ENCODE results near the gene SRPK2.
"Not testable (repeated sequence)": the region's sequence is repeated elsewhere in the genome, so short reads cannot be mapped to it uniquely, and the experiment has no call there.

Gene SRPK2

GRCh38 chr7:105305633-105306032 lies 83.1 kb downstream of the SRPK2 start:
- Histone ChIP-seq H3K4me2 (ENCODE audit: low read length) (no peak overlapping the region), H3K9me3 (ENCODE audit: control insufficient read depth, low read length) (no peaks in the 10 kb centered on the region), H3K9ac (no peak overlapping the region), H3K27ac (no peak overlapping the region), H3K36me3 (ENCODE audit: control insufficient read depth, insufficient read depth, low read length) (no peaks in the 10 kb centered on the region), H3K4me1 (peaks cover 14% of the 10 kb centered on the region), H2AFZ (no peak overlapping the region), H3K79me2 (peaks cover 8% of the 10 kb centered on the region), H3K4me3 (ENCODE audit: low read depth, low read length) (no peak overlapping the region), H3K27me3 (ENCODE audit: control insufficient read depth, insufficient read depth, low read length) (no peaks in the 10 kb centered on the region)
- no peak for TF ChIP-seq CTCF (IDR thresholded peaks at IDR 0.05)

DNA sequence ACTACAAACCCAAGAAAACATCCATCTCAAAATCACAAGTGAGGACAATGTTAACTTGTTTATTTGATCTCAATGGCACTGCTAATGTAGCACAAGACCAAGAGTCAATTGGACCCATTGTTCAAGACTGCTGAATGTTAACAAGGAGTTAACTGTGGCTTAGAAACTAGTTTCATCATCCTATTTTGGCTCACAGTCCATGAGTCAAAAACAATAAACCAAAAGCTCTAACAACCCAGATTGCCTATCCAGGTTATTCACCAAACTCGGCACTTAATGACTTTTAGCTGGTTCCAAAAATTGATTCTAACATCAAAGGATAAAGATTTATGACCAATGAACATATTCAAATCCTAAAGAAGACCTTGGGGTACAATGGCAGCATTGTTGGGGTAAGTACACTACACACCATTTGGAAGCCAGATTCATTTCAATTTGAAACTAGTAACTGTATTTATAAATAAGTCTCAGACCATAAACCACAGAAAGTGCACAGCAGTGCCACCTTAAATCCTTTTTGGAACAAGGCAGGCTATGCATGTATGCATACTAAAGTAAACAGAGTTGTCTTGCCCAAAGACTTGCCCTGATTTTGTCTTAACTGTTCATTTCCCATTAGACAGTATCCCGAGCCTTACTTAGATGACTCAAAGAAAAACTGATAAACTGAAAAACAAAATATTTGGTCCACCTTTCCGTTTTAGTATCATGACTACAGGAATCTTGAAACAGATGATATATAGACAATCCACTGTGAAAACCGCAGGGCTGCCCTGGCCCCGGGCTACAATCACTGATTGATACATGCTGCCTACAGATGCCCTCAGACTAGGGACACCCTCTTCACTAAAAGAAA lies 84.5 kb downstream of the SRPK2 start:
- Histone ChIP-seq H3K27ac (no peak overlapping the region), H3K27me3 (ENCODE audit: control insufficient read depth, insufficient read depth, low read length) (no peaks in the 10 kb centered on the region), H3K36me3 (ENCODE audit: control insufficient read depth, insufficient read depth, low read length) (no peaks in the 10 kb centered on the region), H3K4me3 (ENCODE audit: low read depth, low read length) (no peak overlapping the region), H3K4me1 (peaks cover 9% of the 10 kb centered on the region), H2AFZ (no peak overlapping the region), H3K9me3 (ENCODE audit: control insufficient read depth, low read length) (no peaks in the 10 kb centered on the region), H3K79me2 (peaks cover 8% of the 10 kb centered on the region), H3K9ac (no peak overlapping the region), H3K4me2 (ENCODE audit: low read length) (no peak overlapping the region)
- TF ChIP-seq CTCF (IDR thresholded peaks at IDR 0.05): no peak

- not testable (repeated sequence) for H3K9me3 ChIP-seq (ENCODE audit: control insufficient read depth, low read length); H3K27ac ChIP-seq; H3K4me3 ChIP-seq (ENCODE audit: low read depth, low read length); H2AFZ ChIP-seq; H3K27me3 ChIP-seq (ENCODE audit: control insufficient read depth, insufficient read depth, low read length); H3K4me2 ChIP-seq (ENCODE audit: low read length); H3K4me1 ChIP-seq; H3K36me3 ChIP-seq (ENCODE audit: control insufficient read depth, insufficient read depth, low read length); H3K9ac ChIP-seq
- peaks cover 27% of the 10 kb centered on the region for H3K79me2 ChIP-seq
These were observed 88.1 kb downstream of the SRPK2 start for GRCh38 chr7:105300587-105300986.

DNA sequence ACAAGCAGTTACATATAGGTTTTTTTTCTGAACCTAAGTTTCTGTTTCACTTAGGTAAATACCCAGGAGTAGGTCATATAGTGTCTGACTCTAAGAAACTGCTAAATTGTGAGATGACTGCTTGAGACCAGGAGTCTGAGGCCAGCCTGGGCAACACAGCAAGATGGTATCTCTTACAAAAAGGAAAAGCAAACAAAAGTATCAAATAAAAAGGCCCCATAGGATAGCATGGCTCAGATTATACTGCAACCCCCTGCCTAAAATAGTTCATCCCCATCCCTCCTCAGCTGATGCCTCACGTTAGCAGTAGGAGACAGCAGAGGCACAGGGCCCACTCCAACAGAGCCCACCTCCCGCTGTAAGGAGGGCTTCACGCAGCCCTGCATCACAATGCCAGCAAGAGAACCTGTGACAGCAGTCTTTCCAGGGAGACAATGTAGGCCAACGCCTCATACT lies 90.3 kb downstream of the SRPK2 start:
- H3K27me3 ChIP-seq (ENCODE audit: control insufficient read depth, insufficient read depth, low read length): no peaks in the 10 kb centered on the region

GRCh38 chr7:105297985-105298384 lies 90.7 kb downstream of the SRPK2 start:
- Histone ChIP-seq H2AFZ (no peak overlapping the region), H3K4me1 (no peaks in the 10 kb centered on the region), H3K4me2 (ENCODE audit: low read length) (no peak overlapping the region), H3K9me3 (ENCODE audit: control insufficient read depth, low read length) (no peaks in the 10 kb centered on the region), H3K4me3 (ENCODE audit: low read depth, low read length) (no peak overlapping the region), H3K27me3 (ENCODE audit: control insufficient read depth, insufficient read depth, low read length) (no peaks in the 10 kb centered on the region), H3K9ac (no peak overlapping the region), H3K27ac (no peak overlapping the region), H3K36me3 (ENCODE audit: control insufficient read depth, insufficient read depth, low read length) (no peaks in the 10 kb centered on the region), H3K79me2 (peaks cover 44% of the 10 kb centered on the region)
- no peak for TF ChIP-seq CTCF (IDR thresholded peaks at IDR 0.05)

More for the DNA sequence above, 90.3 kb downstream of the SRPK2 start:
- no peaks in the 10 kb centered on the region for H3K36me3 ChIP-seq (ENCODE audit: control insufficient read depth, insufficient read depth, low read length)
- peaks cover 40% of the 10 kb centered on the region for H3K79me2 ChIP-seq
- no peak for TF ChIP-seq CTCF (IDR thresholded peaks at IDR 0.05)
- H3K9me3 ChIP-seq (ENCODE audit: control insufficient read depth, low read length): no peaks in the 10 kb centered on the region
- no peaks in the 10 kb centered on the region for H3K4me1 ChIP-seq
- H2AFZ ChIP-seq: no peak overlapping the region
- no peak overlapping the region for H3K4me3 ChIP-seq (ENCODE audit: low read depth, low read length)
- no peak overlapping the region for H3K27ac ChIP-seq
- H3K4me2 ChIP-seq (ENCODE audit: low read length): no peak overlapping the region
- H3K9ac ChIP-seq: no peak overlapping the region
